Tongue (tissue), 2 donors: Measurements from ENCODE around the gene DLX2. TPM values are rescaled to one million over a fixed set of nuclear protein-coding genes. Genes with fewer than 3 reads are reported as not detected.

Experiments
- DNase-seq: peaks from one replicate; pipeline ENCODE4 v3.0.0-alpha.2; 2015
- total RNA-seq: library from RNA; depleted of rRNA; stranded (reverse); fragments of >200 nt; gene quantifications from one replicate; pipeline ENCODE4 v1.2.3, GENCODE V29; 2014

Gene DLX2
- total RNA-seq, 1 donor from 2014 or later = 0.72 TPM

DNA sequence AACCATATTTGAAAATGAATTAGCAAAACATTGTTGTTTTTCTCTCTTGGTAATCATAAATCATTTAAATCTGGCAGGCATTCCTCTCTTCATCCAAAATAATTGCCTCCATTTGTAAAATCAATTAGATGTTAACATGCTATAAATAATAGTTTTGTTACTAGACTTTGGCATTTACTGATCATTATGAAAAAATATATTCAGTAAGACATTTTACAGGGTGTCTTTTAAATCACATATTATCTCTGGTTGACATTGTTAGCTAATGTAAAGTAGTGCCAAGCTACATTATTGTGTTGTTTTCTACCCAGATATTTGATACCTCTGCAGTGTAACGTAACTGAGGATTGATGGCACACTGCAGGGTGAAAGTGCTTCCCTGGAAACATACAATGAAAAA lies 49.2 kb downstream of the DLX2 start:
- no peak for DNase-seq

GRCh38 chr2:172052000-172052983 lies 50.4 kb downstream of the DLX2 start:
- peak; percentile 50 for DNase-seq

DNA sequence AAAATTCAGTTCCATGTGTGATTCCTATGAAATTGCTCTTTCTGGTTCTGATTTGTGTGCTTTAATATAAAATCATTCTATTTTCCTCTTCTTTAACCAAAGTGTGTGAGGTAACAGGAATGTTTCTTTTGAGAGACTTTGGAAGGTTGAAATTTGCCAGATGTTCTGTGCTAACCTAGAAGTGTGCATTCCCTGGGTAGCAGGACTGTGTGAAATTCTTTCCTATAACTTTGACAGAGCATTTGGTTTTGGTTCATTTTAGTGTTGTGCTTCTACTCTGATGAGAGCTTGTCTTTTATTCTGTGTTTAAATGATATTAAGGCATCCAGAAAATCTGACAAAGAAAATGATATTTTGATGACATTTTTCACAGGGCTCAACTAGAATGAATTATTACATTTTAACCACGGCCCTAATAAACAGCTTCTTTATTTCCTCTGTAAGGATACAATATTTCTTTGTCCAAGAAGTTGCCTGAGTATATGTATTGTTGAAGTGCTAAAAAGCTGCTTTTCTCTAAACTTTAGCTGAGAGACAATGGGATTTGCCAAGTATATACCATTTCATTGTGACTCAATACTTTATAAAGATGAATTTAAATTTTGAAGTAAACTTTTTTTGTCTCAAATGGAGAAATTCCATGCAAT lies 52.1 kb downstream of the DLX2 start:
- peak; percentile 74 for DNase-seq

GRCh38 chr2:172049567-172050120 lies 53.1 kb downstream of the DLX2 start:
- DNase-seq = no peak

Other genes with a start within 250 kb of the DLX2 start
- gene SLC25A12, start 208.7 kb downstream of the DLX2 start, total RNA-seq = 83.1 TPM
- gene HAT1, start 180.4 kb downstream of the DLX2 start, total RNA-seq = 51.3 TPM
- 15.1 TPM for gene METAP1D, start 102.9 kb downstream of the DLX2 start, total RNA-seq
- gene DLX1, start 17.4 kb downstream of the DLX2 start, total RNA-seq = 2.4 TPM